Nephron (organoid): ENCODE measurements around the gene TGFB1.
"Not testable (repeated sequence)": the region's sequence is repeated elsewhere in the genome, so short reads cannot be mapped to it uniquely, and the experiment has no call there.

Experiments
- H3K27ac Mint-ChIP-seq, 3 experiments: 2 replicates each; pipeline ENCODE4 v1.8.0; 2020; ENCODE audit warnings: mixed read lengths in 3 of 3, mild to moderate bottlenecking in 2 of 3, moderate library complexity in 1 of 3
- H3K27me3 Mint-ChIP-seq: 2 replicates; pipeline ENCODE4 v1.8.0; 2021; ENCODE audit warnings: low read depth, mild to moderate bottlenecking, moderate library complexity, mixed read lengths
- H3K36me3 Mint-ChIP-seq: 2 replicates; pipeline ENCODE4 v1.8.0; 2020; ENCODE audit warnings: low read depth, mixed read lengths
- H3K4me1 Mint-ChIP-seq: 2 replicates; pipeline ENCODE4 v1.8.0; 2020; ENCODE audit warnings: mixed read lengths
- H3K4me3 Mint-ChIP-seq, 3 experiments: 2 replicates each; pipeline ENCODE4 v1.8.0; 2020; ENCODE audit warnings: mild to moderate bottlenecking in 3 of 3, mixed read lengths in 3 of 3, moderate library complexity in 2 of 3
- H3K9me3 Mint-ChIP-seq: 2 replicates; pipeline ENCODE4 v1.8.0; 2020; ENCODE audit warnings: mixed read lengths
- CTCF ChIP-seq, 3 experiments: fragments of 200-600 bp; sonication (generic); IDR thresholded peaks; one replicate each; pipeline ENCODE4 v1.5.0; 2021; ENCODE audit warnings: antibody characterized with exemption in 3 of 3; ENCODE audit not compliant: unreplicated experiment in 3 of 3

The TGFB1 gene

GRCh38 chr19:41351339-41352245 lies 2.1 kb downstream of the TGFB1 start:
- Mint-ChIP-seq H3K36me3 (peaks cover 4% of the 10 kb centered on the region), H3K9me3 (no peaks in the 10 kb centered on the region), H3K4me1 (peaks cover 26% of the 10 kb centered on the region), H3K4me3 (peak overlapping the region; percentile 88 to 97 (median 96)), H3K27me3 (peaks cover 53% of the 10 kb centered on the region), H3K27ac (peak overlapping the region; percentile 19 to 42 (median 26))
- TF ChIP-seq CTCF (IDR thresholded peaks at IDR 0.05; ENCODE audit: unreplicated experiment in 3 of 3) = no peak

DNA sequence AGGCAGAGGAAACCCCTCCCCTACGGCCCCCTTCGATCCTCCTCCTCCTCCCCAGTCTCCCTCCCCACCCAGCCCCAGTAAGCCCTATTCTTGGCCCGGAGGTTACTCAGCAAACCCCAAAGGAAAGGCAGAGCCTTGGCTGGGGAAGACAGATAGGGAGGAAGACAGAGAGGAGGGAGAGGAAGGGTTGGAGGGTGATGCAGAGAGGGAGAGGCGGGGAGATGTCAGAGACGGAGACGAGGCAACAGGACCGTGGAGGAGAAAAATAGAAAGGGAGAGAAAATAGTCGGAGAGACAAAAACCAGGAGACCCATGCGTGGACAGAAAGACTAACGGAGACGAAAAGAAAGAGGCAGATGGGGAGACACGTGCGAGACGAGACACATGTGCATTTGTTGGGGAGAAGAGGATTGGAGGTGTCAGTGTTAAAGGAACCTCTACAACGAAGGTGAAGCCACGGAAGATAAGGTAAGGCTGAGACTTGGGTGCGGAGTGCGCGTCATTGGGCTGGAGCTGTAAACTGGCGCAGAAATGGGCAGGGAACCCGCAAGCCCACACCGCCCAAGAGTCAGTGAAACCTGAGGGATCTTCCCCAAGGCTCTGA lies 2.9 kb downstream of the TGFB1 start:
- Mint-ChIP-seq H3K36me3 (peaks cover 4% of the 10 kb centered on the region), H3K27ac (peak overlapping the region; percentile 19 to 75 (median 43)), H3K27me3 (peaks cover 53% of the 10 kb centered on the region), H3K9me3 (no peaks in the 10 kb centered on the region), H3K4me1 (peaks cover 26% of the 10 kb centered on the region), H3K4me3 (peak overlapping the region; percentile 87 to 97 (median 89))
- no peak for TF ChIP-seq CTCF (IDR thresholded peaks at IDR 0.05; ENCODE audit: unreplicated experiment in 3 of 3)

DNA sequence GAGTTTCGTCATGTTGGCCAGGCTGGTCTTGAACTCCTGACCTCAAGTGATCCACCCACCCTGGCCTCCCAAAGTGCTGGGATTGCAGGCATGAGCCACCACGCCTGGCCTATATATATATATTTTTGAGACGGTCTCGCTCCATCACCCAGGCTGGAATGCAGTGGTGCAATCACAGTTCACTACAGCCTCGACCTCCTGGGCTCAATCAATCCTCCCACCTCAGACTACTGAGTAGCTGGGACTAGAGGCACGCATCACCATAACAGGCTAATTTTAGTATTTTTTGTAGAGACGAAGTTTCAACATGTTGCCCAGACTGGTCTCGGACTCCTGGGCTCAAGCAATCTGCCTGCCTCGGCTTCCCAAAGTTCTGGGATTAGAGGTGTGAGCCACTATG lies 6.8 kb downstream of the TGFB1 start:
- peaks cover 11% of the 10 kb centered on the region for H3K4me1 Mint-ChIP-seq
- H3K27me3 Mint-ChIP-seq = peaks cover 30% of the 10 kb centered on the region
- H3K27ac Mint-ChIP-seq, H3K4me3 Mint-ChIP-seq, H3K9me3 Mint-ChIP-seq, H3K36me3 Mint-ChIP-seq: not testable (repeated sequence)

DNA sequence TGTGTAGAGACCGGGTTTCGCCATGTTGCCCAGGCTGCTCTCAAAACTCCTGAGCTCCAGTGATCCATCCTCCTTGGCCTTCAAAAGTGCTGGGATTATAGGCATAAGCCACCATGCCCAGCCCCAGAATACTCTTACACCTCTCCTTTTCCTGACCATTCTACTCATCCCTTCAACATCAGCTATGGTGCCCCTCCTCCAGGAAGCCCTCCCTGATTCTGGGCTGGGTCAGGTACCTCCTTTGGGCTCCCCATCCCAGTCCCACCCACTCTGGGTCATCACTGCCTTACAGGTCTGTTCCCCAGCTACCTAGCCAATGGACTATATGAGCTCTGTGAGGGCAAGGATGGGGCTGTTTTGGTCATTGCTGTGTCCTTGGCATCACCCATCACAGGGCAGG lies 9.6 kb downstream of the TGFB1 start:
- Mint-ChIP-seq H3K4me1 (no peaks in the 10 kb centered on the region), H3K9me3 (no peaks in the 10 kb centered on the region), H3K36me3 (peaks cover 19% of the 10 kb centered on the region), H3K4me3 (no peak overlapping the region), H3K27me3 (peaks cover 5% of the 10 kb centered on the region), H3K27ac (no peak overlapping the region)
- no peak for TF ChIP-seq CTCF (IDR thresholded peaks at IDR 0.05; ENCODE audit: unreplicated experiment in 3 of 3)

DNA sequence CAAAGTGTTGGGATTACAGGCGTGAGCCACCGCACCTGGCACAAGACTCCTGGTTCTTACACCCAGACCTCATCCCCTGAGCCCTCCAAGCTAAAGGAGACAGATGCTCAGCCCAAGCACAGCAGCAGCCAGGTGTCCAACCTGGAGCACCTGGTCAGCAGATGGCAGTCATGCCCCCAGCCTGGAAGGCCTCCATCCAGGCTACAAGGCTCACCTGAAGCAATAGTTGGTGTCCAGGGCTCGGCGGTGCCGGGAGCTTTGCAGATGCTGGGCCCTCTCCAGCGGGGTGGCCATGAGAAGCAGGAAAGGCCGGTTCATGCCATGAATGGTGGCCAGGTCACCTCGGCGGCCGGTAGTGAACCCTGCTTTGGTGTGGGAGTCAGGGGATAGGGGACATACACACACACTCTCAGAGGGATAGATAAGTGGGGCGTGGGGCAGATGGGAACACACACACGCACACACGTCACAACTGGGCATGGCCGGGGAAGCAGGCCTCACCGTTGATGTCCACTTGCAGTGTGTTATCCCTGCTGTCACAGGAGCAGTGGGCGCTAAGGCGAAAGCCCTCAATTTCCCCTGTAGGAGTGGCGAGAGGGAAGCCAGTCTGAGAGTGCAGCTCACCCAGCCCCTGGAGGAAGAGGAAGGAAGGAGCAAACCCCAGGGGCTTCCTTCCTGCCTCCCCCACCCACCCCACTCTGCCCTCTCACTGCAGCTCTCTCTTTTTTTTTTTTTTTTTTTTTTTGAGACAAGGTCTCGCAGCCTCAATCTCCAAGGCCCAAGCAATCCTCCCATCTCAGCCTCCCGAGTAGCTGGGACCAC lies 11.8 kb downstream of the TGFB1 start:
- Mint-ChIP-seq H3K27ac (no peak overlapping the region), H3K36me3 (peaks cover 20% of the 10 kb centered on the region), H3K27me3 (no peaks in the 10 kb centered on the region), H3K4me1 (no peaks in the 10 kb centered on the region), H3K9me3 (no peaks in the 10 kb centered on the region), H3K4me3 (no peak overlapping the region)
- TF ChIP-seq CTCF (IDR thresholded peaks at IDR 0.05; ENCODE audit: unreplicated experiment in 3 of 3) = no peak

DNA sequence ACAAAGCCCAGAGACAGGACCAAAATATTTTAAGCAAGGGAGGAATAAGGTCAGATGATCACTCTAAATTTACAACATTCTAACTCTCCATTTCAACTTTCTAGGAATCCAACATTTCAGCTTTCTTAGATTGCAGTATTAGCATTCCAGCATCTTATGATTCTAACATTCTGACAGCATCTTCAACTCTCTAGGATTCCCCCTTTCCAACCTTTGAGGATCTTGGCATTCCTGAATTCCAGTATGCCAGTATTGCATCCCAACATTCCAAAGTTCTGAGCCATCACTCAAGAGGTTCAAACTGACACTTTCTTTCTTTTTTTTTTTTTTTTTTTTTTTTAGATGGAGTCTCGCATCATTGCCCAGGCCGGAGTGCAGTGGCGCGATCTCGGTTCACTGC lies 13.8 kb downstream of the TGFB1 start:
- Mint-ChIP-seq H3K36me3 (peaks cover 20% of the 10 kb centered on the region), H3K9me3 (no peaks in the 10 kb centered on the region), H3K27ac (no peak overlapping the region), H3K27me3 (no peaks in the 10 kb centered on the region), H3K4me3 (no peak overlapping the region), H3K4me1 (no peaks in the 10 kb centered on the region)
- TF ChIP-seq CTCF (IDR thresholded peaks at IDR 0.05; ENCODE audit: unreplicated experiment in 3 of 3) = no peak
